RKO (cell line): ENCODE data around the gene CCL19.
"Not testable (repeated sequence)": the region's sequence is repeated elsewhere in the genome, so short reads cannot be mapped to it uniquely, and the experiment has no call there.

ENCODE experiments used
- DNase-seq: peaks from one replicate; pipeline ENCODE4 v3.0.0-alpha.2; 2016; ENCODE audit warnings: low spot score

CCL19 gene

DNA sequence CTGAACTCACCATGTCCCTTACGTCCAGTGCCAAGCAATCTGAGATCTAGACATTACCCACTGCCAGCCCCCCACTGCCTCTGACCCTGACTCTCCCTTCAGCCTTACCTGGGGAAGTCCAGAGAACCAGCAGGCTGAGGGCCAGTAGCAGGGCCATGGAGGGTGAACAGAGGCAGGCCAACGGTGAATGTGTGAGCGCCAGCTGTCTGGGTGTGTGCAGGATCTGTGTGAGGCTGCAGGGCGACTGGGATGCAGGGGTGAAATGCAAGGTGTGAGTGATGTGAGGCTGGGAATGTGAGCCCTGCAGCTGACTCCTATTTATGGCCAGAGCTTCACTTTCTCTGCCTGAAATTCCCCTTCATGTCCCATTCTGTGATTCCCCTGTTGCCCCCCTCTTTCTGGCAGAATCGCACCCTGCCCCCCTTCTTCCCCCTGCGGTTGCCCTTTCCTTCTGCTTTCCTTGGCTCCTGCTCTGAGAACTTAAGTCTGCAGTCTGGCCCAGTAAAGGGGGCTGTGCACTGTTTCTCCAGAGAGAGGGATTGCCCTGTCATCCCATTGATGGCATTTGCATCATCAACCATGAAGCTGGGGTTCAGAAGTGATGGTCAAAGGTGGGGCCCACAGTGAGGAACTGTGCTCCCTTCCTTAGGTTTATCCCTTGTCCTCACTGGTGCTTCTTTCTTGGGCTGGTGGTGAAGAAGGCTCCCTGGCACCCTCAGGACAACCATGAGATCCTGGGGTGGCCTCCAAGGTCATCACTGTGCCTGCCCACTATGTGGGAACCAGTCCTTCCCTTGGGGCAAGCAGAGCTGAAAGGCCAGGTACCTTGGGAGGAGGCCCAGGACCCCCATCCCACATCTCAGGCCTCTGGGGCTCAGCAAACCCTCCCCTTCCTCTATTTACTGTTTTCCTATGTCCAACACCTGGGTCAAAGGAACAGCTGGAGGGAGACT, at the start of gene CCL19:
TSS of gene CCL19 (minus strand) at position 294 of the 953 bp plus-strand sequence. CDS start at position 157, 137 bp downstream.
- DNase-seq: no peak

DNA sequence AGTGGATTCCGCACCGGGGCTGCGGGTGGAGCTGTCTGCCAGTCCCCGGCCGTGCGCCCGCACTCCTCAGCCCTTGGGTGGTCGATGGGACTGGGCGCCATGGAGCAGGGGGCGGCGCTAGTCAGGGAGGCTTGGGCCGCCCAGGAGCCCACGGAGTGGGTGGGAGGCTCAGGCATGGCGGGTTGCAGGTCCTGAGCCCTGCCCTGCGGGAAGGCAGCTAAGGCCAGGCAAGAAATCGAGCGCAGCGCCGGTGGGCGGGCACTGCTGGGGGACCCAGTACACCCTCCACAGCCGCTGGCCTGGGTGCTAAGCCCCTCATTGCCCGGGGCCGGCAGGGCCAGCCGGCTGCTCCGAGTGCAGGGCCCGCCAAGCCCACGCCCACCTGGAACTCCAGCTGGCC, 49.1 kb upstream of the CCL19 start:
- DNase-seq: not testable (repeated sequence)

DNA sequence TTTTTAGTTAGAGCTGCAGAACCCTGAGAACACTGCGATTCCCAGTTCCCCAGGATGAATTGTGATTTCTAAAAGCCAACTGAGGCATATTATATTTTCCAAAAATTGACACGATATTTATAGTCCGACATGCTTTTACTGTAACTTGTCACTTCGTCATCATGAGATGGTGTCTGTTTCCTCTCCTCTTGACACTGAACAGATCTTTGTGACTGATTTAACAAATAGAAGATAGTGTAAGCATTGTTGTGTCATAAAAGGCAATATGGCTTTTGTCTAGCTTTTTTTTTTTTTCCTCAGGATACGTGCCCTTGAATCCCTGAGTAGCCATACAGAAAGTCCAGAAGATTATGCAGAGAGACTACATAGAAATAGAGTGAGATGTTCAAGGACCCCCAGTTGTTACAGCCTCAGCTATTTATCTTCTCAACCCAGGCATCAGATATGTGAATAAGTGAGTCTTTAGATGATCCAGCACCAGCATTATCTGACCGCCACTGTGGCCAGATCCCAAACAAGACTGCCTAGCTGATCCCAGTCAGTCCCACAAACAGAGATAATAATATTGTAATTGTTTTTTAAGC, 46.7 kb upstream of the CCL19 start:
- no peak for DNase-seq

DNA sequence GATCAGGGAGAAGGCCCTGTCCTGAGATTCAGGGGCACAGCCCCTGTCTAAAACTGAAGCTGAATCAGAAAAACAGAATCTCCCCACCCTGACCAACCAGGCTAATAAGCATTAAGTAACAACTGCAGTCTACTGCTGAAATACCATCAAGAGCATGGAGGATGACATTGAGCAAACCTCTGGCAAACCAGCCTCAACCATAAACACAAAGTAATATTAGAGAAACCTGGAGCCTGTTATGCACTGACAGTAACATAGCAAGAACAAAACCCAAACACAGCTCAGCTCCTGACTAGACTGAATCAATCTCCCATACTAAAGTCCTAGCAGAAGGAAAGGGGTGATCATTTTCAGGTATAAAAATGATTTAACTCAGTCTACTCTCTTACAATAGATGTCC, 43.6 kb upstream of the CCL19 start:
- no peak for DNase-seq

DNA sequence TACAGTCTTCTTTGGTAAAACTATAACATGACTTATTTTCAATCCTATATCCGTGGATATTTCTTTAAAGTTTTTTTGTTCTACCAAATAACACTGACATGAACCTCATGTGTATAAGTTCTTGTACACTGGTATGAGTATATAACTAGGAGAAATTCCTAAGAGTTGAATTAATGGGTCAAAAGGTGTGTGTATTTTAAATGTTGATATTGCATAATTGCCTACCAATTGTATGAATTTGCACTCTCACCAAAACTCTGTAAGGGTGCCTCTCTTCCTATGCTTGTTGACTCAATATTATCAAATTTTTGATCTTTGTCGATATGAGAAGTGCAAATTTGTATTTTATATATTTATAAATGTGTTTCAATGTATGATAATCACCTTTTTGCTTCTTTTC, 41.8 kb upstream of the CCL19 start:
- no peak for DNase-seq

DNA sequence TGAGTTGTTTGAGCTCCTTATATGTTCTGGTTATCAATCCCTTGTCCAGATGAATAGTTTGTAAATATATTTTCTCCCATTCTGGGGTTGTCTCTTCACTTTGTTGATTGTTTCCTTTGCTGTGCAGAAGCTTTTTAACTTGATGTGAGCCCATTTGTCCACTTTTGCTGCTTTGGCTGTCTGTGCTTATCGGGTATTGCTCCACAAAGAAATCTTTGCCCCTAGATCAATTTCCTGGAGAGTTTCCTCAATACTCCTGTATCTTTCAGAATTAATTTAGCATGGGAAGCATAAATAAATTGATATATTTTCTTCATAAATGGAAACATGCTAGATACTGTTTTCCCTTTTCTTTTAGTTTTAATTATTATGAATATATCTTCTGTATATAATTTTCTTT, 41.4 kb upstream of the CCL19 start:
- no peak for DNase-seq

DNA sequence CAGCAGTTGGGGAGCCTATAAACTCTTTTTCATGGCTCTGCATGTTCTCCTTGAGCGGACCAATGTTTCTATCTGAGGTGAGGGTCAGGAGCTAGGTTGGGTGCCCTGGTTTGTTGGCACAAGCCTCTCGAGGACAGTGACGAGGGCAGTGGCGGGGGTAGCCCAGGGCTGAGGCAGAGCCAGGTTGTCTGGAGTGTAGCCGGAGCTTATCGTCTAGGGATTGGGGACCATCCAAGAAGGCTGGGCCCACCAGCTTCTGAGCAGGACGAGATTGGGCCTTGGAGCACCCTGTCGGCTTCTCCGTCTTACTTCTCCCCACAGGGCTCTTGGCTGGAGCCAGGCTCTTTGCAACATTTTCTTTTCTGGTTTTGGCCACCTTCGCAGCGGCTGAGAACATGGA, 32.1 kb upstream of the CCL19 start:
- DNase-seq: no peak

DNA sequence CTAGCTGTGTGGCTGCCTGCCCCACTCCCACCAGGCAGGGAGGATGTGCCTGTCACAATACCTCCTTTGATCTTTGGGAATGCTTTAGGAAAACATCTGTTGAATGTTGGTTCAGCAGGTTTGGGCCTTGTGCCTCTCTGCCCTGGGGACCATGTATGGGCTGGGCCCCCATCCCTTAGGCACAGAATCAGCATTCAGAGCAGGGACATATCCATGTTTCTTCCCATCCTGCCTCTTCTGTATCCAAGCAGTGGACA, 28.6 kb upstream of the CCL19 start:
- not testable (repeated sequence) for DNase-seq

DNA sequence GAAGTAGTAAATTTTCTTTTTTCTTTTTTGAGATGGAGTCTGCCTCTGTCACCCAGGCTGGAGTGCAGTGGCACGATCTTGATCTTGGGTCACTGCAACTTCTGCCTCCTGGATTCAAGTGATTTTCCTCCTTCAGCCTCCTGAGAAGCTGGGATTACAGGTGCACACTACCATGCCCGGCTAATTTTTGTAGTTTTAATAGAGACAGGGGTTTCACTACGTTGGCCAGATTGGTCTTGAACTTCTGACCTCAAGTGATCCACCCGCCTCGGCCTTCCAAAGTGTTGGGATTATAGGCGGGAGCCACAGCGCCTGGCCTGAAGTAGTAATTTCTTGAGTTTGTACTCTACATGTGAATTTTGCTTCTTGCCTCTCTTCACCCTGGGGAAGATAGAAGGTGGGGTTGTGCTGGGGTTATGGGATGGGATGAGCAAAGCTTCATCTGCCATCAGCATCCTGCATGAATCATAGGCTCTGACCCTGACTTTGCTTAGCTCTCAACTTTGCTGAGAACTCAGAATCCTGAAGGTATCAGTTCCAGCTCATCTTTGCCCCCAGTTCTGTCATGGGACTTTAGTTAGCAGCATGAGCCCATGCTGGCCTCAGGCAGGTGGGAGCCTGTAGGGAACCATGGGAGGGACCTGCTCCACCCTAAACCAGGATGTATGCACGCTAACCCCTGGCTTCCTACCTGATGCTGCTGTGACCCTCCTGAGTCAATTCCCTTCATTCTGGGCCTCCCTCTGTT, 28.1 kb upstream of the CCL19 start:
- DNase-seq: no peak

DNA sequence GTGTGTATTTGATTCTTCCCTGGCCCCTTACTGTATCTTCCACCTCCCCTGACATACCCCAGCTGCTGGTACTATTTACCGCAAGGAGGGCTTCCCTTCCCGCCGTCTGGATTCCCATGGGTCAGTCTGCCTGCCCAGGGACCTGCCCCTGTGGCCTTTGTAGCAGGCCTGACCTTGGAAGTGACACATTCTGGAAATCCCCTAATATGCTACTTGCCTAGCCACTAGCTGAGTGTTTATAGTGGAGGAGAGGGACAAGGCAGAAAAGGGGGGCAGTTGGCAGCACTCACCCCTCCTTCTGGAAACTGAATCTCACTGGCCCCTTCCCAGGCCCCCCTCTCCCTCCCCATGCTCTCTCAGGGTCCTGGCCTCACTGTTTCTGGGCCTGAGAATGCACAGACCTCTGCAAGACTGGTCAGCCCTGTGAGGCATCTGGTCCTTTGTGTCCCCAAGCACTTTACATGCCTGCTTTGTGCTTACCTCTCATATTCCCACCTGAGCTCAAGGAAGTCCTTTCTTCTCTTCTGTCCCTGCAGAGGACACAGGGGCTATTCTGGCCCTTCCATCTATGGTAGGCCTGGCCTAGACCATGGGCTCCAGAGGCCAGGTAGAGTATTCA, 27.0 kb upstream of the CCL19 start:
- no peak for DNase-seq

DNA sequence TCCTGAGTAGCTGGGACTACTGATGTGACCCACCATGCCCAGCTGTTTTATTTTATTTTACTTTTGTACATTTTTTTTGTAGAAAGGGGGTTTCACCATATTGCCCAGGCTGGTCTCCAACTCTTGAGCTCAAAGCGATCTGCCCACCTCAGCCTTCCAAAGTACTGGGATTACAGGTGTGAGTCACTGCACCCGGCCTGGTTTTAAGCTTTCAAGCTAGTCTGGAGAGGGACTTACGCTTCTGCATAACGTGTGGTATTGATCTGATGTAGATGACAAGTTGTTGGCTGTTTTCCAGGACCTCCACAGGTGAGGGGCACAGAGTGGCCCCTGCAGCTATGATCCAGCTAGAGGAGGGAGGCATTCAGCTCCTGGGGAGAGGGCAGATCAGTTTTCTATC, 25.6 kb upstream of the CCL19 start:
- DNase-seq: no peak

DNA sequence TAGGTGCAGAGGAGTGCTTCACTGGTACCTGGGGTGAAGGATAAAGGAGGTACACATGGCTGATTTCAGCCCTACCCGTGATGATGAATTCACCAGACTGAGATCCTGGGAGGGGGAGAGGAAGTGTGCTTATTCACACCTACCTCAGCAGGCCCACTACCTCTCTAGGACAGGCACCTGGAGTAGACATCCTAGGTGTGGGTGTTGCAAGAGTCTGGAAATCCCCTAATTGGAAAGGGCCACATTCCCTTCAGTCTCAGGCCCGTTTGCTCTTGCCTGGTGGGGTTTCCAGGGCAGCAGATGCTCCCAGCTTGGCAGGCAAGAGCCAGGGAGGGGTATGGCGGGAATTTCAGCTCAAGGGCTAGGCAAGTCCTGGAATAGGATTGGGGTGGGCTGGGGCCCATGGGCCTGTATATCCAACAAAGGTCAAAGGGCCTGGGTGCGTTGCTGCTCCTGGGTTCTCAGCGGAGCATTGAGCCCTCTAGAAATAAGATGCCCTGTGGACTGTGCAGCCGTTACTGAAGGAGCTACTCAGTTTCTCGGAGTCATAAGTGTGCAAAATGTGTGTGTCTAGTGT, 24.7 kb upstream of the CCL19 start:
- no peak for DNase-seq

DNA sequence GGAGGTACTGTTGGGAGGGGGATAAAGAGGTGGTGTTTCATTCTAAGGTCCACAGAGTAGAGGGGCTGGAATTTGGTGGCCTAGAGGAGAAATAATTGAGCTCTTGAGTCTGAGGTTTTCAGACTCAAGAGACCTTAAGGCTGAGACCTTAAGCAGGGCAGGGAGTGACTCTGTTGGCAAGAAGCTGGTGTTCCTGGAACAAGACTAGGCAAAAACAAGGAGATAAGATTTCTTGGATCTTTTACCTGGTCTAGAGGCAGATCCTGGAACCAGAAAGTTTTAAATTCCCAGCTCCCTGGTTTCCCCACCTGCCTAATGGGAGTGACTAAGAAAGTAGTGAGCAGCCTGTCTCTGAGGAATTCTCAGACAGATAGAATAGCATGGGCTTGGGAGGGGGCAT, 22.9 kb upstream of the CCL19 start:
- DNase-seq: no peak

DNA sequence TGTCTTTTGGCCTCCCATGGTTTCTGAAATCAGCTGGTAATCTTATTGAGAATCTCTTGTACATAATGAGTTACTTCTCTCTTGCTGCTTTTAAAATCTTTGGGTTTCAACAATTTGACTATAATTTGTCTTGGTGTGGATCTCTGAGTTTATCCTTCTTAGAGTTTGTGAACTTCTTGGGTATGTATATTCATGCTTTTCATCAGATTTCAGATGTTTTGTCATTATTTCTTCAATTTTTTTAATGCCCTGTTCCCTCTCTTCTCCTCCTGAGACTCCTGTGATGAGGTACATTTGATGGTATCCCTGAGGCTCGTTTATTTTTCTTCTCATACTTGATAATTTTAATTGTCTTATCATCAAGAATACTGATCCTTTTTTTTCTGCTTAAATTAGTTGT, 21.1 kb upstream of the CCL19 start:
- DNase-seq: no peak

DNA sequence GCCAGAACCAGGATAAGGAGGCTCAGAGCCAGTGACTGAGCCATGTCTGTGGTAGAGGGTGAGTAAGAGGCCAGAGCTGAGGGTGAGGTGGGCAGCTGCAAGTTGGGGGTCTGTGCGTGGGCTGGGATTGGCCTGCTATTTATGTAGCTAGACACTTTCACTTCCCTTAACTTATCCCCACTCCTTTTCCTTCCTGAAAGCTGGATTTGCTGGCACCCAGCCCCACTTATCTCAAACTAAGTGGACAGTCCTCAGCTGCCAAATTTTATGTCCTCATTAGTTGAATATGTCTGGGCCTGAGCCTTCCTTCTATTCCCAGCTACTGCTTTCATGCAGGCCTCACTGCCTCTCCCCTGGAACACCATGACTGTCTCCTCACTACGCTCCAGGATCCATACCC, 18.9 kb upstream of the CCL19 start, which contains the start of gene CCL21:
TSS of gene CCL21 (minus strand) at position 114 of the 400 bp plus-strand sequence. CDS start at position 44, 70 bp downstream.
- DNase-seq: no peak

DNA sequence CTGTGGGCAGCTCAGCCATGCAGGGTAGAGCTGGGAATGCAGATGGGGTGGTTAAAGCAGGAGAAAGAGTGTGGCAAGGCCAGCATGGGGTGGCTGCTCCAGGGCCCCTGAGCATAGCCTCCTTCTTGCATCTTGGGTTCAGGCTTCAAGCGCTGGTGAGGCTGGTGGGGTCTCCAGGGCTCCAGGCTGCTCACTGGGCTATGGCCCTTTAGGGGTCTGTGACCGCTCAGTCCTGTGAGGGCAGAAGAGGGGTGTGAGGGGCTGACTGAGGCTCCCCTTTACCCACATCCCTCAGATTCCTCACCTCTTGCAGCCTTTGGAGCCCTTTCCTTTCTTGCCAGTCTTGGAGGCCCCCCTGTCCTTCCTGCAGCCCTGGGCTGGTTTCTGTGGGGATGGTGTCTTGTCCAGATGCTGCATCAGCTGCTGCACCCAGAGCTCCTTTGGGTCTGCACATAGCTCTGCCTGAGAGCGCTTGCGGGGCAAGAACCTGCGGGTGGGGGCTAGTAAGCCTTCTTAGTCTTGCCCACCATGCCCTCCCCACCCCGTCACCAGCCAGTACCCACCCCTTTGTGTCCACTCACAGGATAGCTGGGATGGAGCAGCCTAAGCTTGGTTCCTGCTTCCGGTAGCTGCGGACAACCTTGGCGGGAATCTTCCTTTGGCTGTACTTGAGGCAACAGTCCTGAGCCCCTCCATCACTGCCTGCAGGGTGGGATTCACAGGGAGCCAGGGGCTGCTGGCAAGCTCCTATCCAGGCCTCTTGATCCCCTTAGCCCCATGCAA, 18.3 kb upstream of the CCL19 start:
- no peak for DNase-seq

DNA sequence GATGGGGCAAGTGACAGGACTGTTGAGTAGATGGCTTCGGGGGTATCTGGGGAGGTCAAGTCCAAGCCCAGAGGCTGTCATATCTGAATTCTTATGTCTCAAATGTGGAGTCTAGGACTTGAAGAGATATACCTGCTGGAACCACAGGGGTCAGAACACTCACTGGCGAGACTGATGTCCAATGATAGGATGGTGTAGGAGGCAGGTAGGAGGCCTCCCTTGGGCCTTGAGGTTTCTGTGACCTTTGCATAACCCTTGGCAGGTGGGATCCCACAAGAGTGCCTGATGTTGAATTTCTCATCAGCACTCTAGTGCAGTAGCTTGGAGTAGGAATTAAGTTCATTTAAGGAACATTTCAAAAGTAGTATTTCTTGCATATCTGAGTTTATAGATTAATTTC, 16.1 kb upstream of the CCL19 start:
- DNase-seq: no peak

DNA sequence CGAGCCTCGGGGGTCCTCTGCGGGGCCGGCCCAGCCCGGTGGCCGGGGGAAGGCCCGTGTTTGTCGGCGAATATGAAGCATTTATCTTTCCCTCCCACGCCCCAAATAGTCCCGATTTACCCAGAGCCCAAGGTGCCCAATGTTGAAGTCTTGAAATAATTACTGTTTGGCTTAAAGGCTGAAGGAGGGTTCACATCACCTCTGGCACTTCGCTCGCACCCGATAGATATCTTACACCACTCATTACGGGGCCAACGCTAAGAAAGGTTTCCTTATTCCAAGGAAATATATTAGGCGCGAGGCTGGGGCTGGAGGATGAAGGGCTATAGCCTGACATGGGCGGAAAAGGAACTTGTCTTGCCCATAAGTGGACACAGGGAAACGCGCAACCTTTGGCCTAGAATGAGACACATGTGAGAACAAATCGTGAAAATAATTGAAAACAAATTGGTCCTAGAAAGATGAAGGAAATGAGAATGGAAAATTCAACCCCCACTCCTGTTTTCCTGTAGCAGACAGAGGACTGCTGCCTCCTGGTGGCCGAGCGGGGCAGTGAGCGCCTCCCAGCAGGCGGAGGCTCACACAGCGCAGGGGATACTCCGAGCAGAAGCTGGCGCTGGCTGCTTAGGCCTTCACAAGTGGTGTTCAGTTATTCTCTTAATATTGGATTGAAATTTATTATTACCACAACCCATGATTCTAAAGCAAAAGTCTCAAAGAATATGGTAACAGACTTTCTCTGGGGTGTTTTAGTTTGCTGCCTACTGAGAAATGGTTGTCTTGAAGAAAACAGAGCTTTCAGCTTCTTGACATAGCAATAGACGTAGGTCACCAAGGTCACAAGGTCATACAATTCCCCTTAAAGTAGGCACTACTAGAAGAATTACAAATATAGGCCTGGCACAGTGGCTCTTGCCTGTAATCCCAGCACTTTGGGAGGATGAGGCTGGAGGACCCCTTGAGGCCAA, 11.0 kb upstream of the CCL19 start:
- no peak for DNase-seq

DNA sequence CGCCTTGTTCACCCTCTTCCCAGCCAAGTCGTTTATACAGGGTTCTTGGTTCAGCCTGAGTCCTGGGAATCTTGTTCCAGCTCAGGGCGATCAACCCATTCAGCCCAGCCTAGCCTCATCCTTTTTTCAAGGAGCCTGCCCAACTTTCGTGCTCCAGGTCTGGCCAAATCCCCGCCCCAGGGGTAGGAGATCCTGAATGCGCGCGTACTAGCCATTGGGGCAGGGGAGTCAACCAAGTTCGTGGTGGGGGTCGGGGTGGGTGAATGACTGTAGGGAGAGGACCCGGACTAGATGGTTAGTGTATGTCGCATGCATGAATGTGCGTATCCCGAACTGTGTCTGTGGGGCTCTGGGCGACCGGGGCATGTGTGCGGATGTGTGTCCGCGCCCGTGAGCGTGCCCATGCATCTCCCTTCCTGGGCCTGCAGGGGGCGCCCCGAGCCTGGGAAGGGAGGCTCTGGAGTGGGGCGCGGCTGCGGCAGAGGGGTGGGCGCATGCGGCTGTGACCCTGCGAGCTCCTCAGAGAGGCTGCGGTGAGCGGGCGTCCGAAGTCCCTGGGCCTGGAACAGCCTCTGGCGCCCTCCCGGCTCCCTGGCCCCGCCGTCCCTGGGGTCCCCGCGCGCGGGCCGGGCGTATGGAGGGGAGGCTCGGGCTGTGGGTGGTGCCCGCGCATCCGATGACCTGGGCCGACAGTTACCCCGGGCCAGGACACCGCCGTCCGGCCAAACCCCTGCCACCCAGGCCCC, 10.1 kb upstream of the CCL19 start:
- no peak for DNase-seq
